HG03460 (cell line): Measurements from ENCODE around the gene BICD1.
"Not testable (repeated sequence)": the region's sequence is repeated elsewhere in the genome, so short reads cannot be mapped to it uniquely, and the experiment has no call there.

Experiments
- ATAC-seq: cut with Tn5 transposase; IDR thresholded peaks from one replicate; pipeline ENCODE4 v1.9.1; 2021; ENCODE audit not compliant: unreplicated experiment

BICD1 gene

GRCh38 chr12:32181498-32182175 is 75.0 kb downstream of the BICD1 start:
- no peak for ATAC-seq

GRCh38 chr12:32183650-32184049 is 77.0 kb downstream of the BICD1 start:
- ATAC-seq, result no peak

GRCh38 chr12:32187127-32187526 is 80.5 kb downstream of the BICD1 start:
- ATAC-seq, result not testable (repeated sequence)

GRCh38 chr12:32191445-32191844 is 84.8 kb downstream of the BICD1 start:
- ATAC-seq, result no peak

- no peak for ATAC-seq
Observed at GRCh38 chr12:32196250-32197198, 89.9 kb downstream of the BICD1 start.

- ATAC-seq, result no peak
Observed at GRCh38 chr12:32197421-32197820, 90.8 kb downstream of the BICD1 start.

- ATAC-seq, result no peak
Observed at GRCh38 chr12:32198555-32198954, 91.9 kb downstream of the BICD1 start.

- ATAC-seq, result no peak
Observed at GRCh38 chr12:32201096-32201495, 94.4 kb downstream of the BICD1 start.

GRCh38 chr12:32201976-32202375 is 95.3 kb downstream of the BICD1 start:
- ATAC-seq, result no peak

GRCh38 chr12:32205731-32206130 is 99.1 kb downstream of the BICD1 start:
- no peak for ATAC-seq

GRCh38 chr12:32208355-32208754 is 101.7 kb downstream of the BICD1 start:
- no peak for ATAC-seq

GRCh38 chr12:32211066-32211899 is 104.6 kb downstream of the BICD1 start:
- no peak for ATAC-seq

- no peak for ATAC-seq
Observed at GRCh38 chr12:32211900-32212156, 105.2 kb downstream of the BICD1 start.

- ATAC-seq, result no peak
Observed at GRCh38 chr12:32214723-32215122, 108.1 kb downstream of the BICD1 start.

GRCh38 chr12:32217354-32218310 is 111.0 kb downstream of the BICD1 start:
- ATAC-seq, result no peak

- ATAC-seq, result no peak
Observed at GRCh38 chr12:32223941-32224340, 117.3 kb downstream of the BICD1 start.

GRCh38 chr12:32226768-32227167 is 120.1 kb downstream of the BICD1 start:
- ATAC-seq, result no peak

GRCh38 chr12:32229971-32230612 is 123.4 kb downstream of the BICD1 start:
- no peak for ATAC-seq

GRCh38 chr12:32230613-32230993 is 124.0 kb downstream of the BICD1 start:
- peak; percentile 52 for ATAC-seq

GRCh38 chr12:32231361-32231760 is 124.7 kb downstream of the BICD1 start:
- not testable (repeated sequence) for ATAC-seq
